Mucosa of rectum (tissue), 2 donors: Measurements from ENCODE around the gene PCBP2.

ENCODE experiments used
- H3K27ac ChIP-seq, 2 donors: one replicate each; pipeline ENCODE4 v1.7.0; 2013; ENCODE audit warnings: inconsistent platforms in 2 of 2, low read depth in 2 of 2, low read length in 2 of 2
- H3K27me3 ChIP-seq, 2 donors: one replicate each; pipeline ENCODE4 v1.7.0; 2013; ENCODE audit warnings: low read length in 2 of 2; ENCODE audit not compliant: control insufficient read depth in 2 of 2, insufficient read depth in 2 of 2
- H3K36me3 ChIP-seq, 2 donors: one replicate each; pipeline ENCODE4 v1.7.0; 2013; ENCODE audit warnings: low read length in 2 of 2; ENCODE audit not compliant: control insufficient read depth in 2 of 2, insufficient read depth in 2 of 2
- H3K4me1 ChIP-seq, 2 donors: one replicate each; pipeline ENCODE4 v1.7.0; 2013; ENCODE audit warnings: low read length in 2 of 2, mild to moderate bottlenecking in 1 of 2; ENCODE audit not compliant: control insufficient read depth in 2 of 2, insufficient read depth in 2 of 2
- H3K4me3 ChIP-seq, 2 donors: one replicate each; pipeline ENCODE4 v1.7.0; 2013; ENCODE audit warnings: low read length in 2 of 2
- H3K9ac ChIP-seq, 2 donors: one replicate each; pipeline ENCODE4 v1.7.0; 2013; ENCODE audit warnings: low read length in 2 of 2, low read depth in 1 of 2, mild to moderate bottlenecking in 1 of 2
- H3K9me3 ChIP-seq, 2 donors: one replicate each; pipeline ENCODE4 v1.7.0; 2013; ENCODE audit warnings: low read length in 2 of 2; ENCODE audit not compliant: control insufficient read depth in 2 of 2
- donor health status: healthy.
- donor health status: Normal muscosa, but diverticular disease.

Gene PCBP2

GRCh38 chr12:53506881-53507602 lies 55.1 kb downstream of the PCBP2 start, which contains the start of gene NPFF:
TSS of gene NPFF (minus strand) at chr12:53507484. CDS start at chr12:53507474, 10 bp downstream.
- H3K4me3 ChIP-seq, result no peak within 1 kb of the TSS
- H3K27me3 ChIP-seq, result no peaks in the 10 kb centered on the region
- peaks cover 6% of the 10 kb centered on the region in 2 donors for H3K4me1 ChIP-seq
- no peak within 1 kb of the TSS for H3K9ac ChIP-seq
- no peak within 1 kb of the TSS for H3K27ac ChIP-seq
- H3K9me3 ChIP-seq, result no peaks in the 10 kb centered on the region
- H3K36me3 ChIP-seq, result peaks cover 37 to 49% of the 10 kb centered on the region in 2 donors

- Histone ChIP-seq H3K27me3 (no peaks in the 10 kb centered on the region), H3K4me1 (peaks cover 4 to 5% of the 10 kb centered on the region in 2 donors), H3K9me3 (no peaks in the 10 kb centered on the region), H3K4me3 (no peak overlapping the region), H3K9ac (no peak overlapping the region), H3K36me3 (peaks cover 41 to 54% of the 10 kb centered on the region in 2 donors), H3K27ac (no peak overlapping the region)
Measured at GRCh38 chr12:53507603-53507885, 55.6 kb downstream of the PCBP2 start.

GRCh38 chr12:53508534-53509170 lies 56.8 kb downstream of the PCBP2 start:
- Histone ChIP-seq H3K27me3 (no peaks in the 10 kb centered on the region), H3K4me1 (peaks cover 4 to 5% of the 10 kb centered on the region in 2 donors), H3K4me3 (no peak overlapping the region), H3K9me3 (no peaks in the 10 kb centered on the region), H3K27ac (peak overlapping the region; percentile 35 to 43), H3K9ac (peak overlapping the region in 1 of 2 donors; percentile 24), H3K36me3 (peaks cover 51 to 62% of the 10 kb centered on the region in 2 donors)

GRCh38 chr12:53510181-53510812 lies 58.4 kb downstream of the PCBP2 start:
- H3K4me3 ChIP-seq, result no peak overlapping the region

GRCh38 chr12:53513712-53514410 lies 62.0 kb downstream of the PCBP2 start:
- Histone ChIP-seq H3K4me1 (peaks cover 1 to 2% of the 10 kb centered on the region in 2 donors), H3K27me3 (no peaks in the 10 kb centered on the region), H3K27ac (no peak overlapping the region), H3K36me3 (peaks cover 68 to 77% of the 10 kb centered on the region in 2 donors), H3K9me3 (no peaks in the 10 kb centered on the region), H3K4me3 (no peak overlapping the region), H3K9ac (no peak overlapping the region)

More at GRCh38 chr12:53510181-53510812, 58.4 kb downstream of the PCBP2 start:
- H3K36me3 ChIP-seq, result peaks cover 54 to 72% of the 10 kb centered on the region in 2 donors
- peaks cover 4 to 5% of the 10 kb centered on the region in 2 donors for H3K4me1 ChIP-seq
- H3K9ac ChIP-seq, result no peak overlapping the region
- no peaks in the 10 kb centered on the region for H3K9me3 ChIP-seq
- H3K27me3 ChIP-seq, result no peaks in the 10 kb centered on the region
- no peak overlapping the region for H3K27ac ChIP-seq

GRCh38 chr12:53514628-53515290 lies 62.9 kb downstream of the PCBP2 start:
- Histone ChIP-seq H3K4me3 (no peak overlapping the region), H3K27me3 (no peaks in the 10 kb centered on the region), H3K4me1 (no peaks in the 10 kb centered on the region), H3K27ac (no peak overlapping the region), H3K36me3 (peaks cover 75 to 80% of the 10 kb centered on the region in 2 donors), H3K9me3 (no peaks in the 10 kb centered on the region), H3K9ac (no peak overlapping the region)

GRCh38 chr12:53515291-53515680 lies 63.4 kb downstream of the PCBP2 start:
- Histone ChIP-seq H3K36me3 (peaks cover 79 to 83% of the 10 kb centered on the region in 2 donors), H3K9ac (no peak overlapping the region), H3K27me3 (no peaks in the 10 kb centered on the region), H3K27ac (no peak overlapping the region), H3K4me1 (no peaks in the 10 kb centered on the region), H3K9me3 (no peaks in the 10 kb centered on the region), H3K4me3 (no peak overlapping the region)

- H3K9ac ChIP-seq, result no peak overlapping the region
- H3K27me3 ChIP-seq, result no peaks in the 10 kb centered on the region
- H3K36me3 ChIP-seq, result peaks cover 80 to 85% of the 10 kb centered on the region in 2 donors
- H3K27ac ChIP-seq, result no peak overlapping the region
- H3K9me3 ChIP-seq, result no peaks in the 10 kb centered on the region
- H3K4me1 ChIP-seq, result no peaks in the 10 kb centered on the region
- no peak overlapping the region for H3K4me3 ChIP-seq
Measured at GRCh38 chr12:53516758-53517455, 65.0 kb downstream of the PCBP2 start.

GRCh38 chr12:53518381-53518780 lies 66.5 kb downstream of the PCBP2 start:
- Histone ChIP-seq H3K9me3 (no peaks in the 10 kb centered on the region), H3K9ac (no peak overlapping the region), H3K4me1 (no peaks in the 10 kb centered on the region), H3K4me3 (no peak overlapping the region), H3K36me3 (peaks cover 78 to 87% of the 10 kb centered on the region in 2 donors), H3K27me3 (no peaks in the 10 kb centered on the region), H3K27ac (no peak overlapping the region)
